ENCODE data around the gene HS6ST1. TPM values are rescaled to one million over a fixed set of nuclear protein-coding genes. Genes with fewer than 3 reads are reported as not detected.

The HS6ST1 gene
- total and polyA plus RNA-seq, 2 donors (not counting 3 experiments of a cell fraction or from before 2014, with no cell fraction given): 12.8 to 19.4 TPM

GRCh38 chr2:128241896-128242295, 76.8 kb downstream of the HS6ST1 start:
- Histone ChIP-seq H2AFZ (ENCODE audit: low read depth, low read length) (no peak overlapping the region), H3K9me3 (replicated peaks; ENCODE audit: control insufficient read depth, insufficient read depth, low read length) (no peaks in the 10 kb centered on the region), H3K36me3 (ENCODE audit: control insufficient read depth in 2 of 2, extremely low read depth in 1 of 2, insufficient read depth in 2 of 2, low read length in 2 of 2) (no peaks in the 10 kb centered on the region), H3K9ac (replicated peaks; ENCODE audit: extremely low read depth, insufficient read depth, low read length) (no peak overlapping the region), H3K9me1 (replicated peaks; ENCODE audit: control insufficient read depth, extremely low read depth, insufficient read depth, low read length) (no peaks in the 10 kb centered on the region), H3K27me3 (ENCODE audit: control insufficient read depth in 2 of 2, insufficient read depth in 2 of 2, low read length in 2 of 2) (peaks cover 2 to 8% of the 10 kb centered on the region in 2 experiments), H3K79me2 (ENCODE audit: control insufficient read depth, insufficient read depth, low read length) (no peaks in the 10 kb centered on the region), H3K4me2 (ENCODE audit: insufficient read depth, low read length) (no peak overlapping the region), H3K4me3 (replicated peaks in 1 of 3; ENCODE audit: insufficient read depth in 1 of 3, low read depth in 1 of 3, low read length in 3 of 3) (no peak overlapping the region), H3K27ac (ENCODE audit: insufficient read depth, low read depth, low read length) (no peak overlapping the region), H4K20me1 (replicated peaks; ENCODE audit: control insufficient read depth, extremely low read depth, insufficient read depth, low read length) (no peaks in the 10 kb centered on the region), H3K4me1 (ENCODE audit: control insufficient read depth, extremely low read depth, insufficient read depth, low read length) (peaks cover under 1% of the 10 kb centered on the region)
- CTCF ChIA-PET: interaction anchor here (1.3 kb wide), 1 partner anchor 9 kb away, joined by 3 read pairs; no protein-coding TSS in a partner anchor
- TF ChIP-seq POLR2AphosphoS5 (IDR thresholded peaks at IDR 0.05; ENCODE audit: insufficient read depth, low read depth, low read length) (no peak), JUN (IDR thresholded peaks at IDR 0.05; ENCODE audit: borderline replicate concordance, insufficient read depth, insufficient read length, low read depth) (no peak), FOS (IDR thresholded peaks at IDR 0.05; ENCODE audit: borderline replicate concordance, insufficient read depth, low read length) (no peak), POLR2A (IDR thresholded peaks at IDR 0.05; ENCODE audit: low read depth, low read length) (no peak), GATA2 (IDR thresholded peaks at IDR 0.05; ENCODE audit: insufficient read depth, insufficient read length, low read depth, low read length) (no peak), MYC (IDR thresholded peaks at IDR 0.05; ENCODE audit: low read depth, low read length) (no peak)
- POLR2A ChIA-PET: no interaction called here
- no peak for DNase-seq (ENCODE audit: low read depth, low spot score)
- no TSS peak for BruUV-seq (replicated peaks)
- FAIRE-seq: no peak
- intact Hi-C loops (cut with micrococcal nuclease): no loop called here
- dilution Hi-C loops (cut with MboI; ENCODE audit: extremely low pct_ligation_motif_present, low sequenced_read_pairs): no loop called here

- dilution Hi-C loops (cut with MboI; ENCODE audit: extremely low pct_ligation_motif_present, low sequenced_read_pairs): no loop called here
- ChIA-PET CTCF (interaction anchor here (1.3 to 6.0 kb wide), 2 partner anchors 58 to 61 kb away, joined by 3 to 66 read pairs; no protein-coding TSS in a partner anchor), POLR2A (no interaction called here)
- Histone ChIP-seq H3K9me3 (replicated peaks; ENCODE audit: control insufficient read depth, insufficient read depth, low read length) (no peaks in the 10 kb centered on the region), H3K27me3 (ENCODE audit: control insufficient read depth in 2 of 2, insufficient read depth in 2 of 2, low read length in 2 of 2) (peaks cover 2 to 7% of the 10 kb centered on the region in 2 experiments), H3K9me1 (replicated peaks; ENCODE audit: control insufficient read depth, extremely low read depth, insufficient read depth, low read length) (no peaks in the 10 kb centered on the region), H3K79me2 (ENCODE audit: control insufficient read depth, insufficient read depth, low read length) (no peaks in the 10 kb centered on the region), H3K36me3 (ENCODE audit: control insufficient read depth in 2 of 2, extremely low read depth in 1 of 2, insufficient read depth in 2 of 2, low read length in 2 of 2) (no peaks in the 10 kb centered on the region), H4K20me1 (replicated peaks; ENCODE audit: control insufficient read depth, extremely low read depth, insufficient read depth, low read length) (no peaks in the 10 kb centered on the region), H3K4me2 (ENCODE audit: insufficient read depth, low read length) (no peak overlapping the region), H3K27ac (ENCODE audit: insufficient read depth, low read depth, low read length) (no peak overlapping the region), H3K9ac (replicated peaks; ENCODE audit: extremely low read depth, insufficient read depth, low read length) (no peak overlapping the region), H2AFZ (ENCODE audit: low read depth, low read length) (no peak overlapping the region), H3K4me3 (replicated peaks in 1 of 3; ENCODE audit: insufficient read depth in 1 of 3, low read depth in 1 of 3, low read length in 3 of 3) (no peak overlapping the region), H3K4me1 (ENCODE audit: control insufficient read depth, extremely low read depth, insufficient read depth, low read length) (peaks cover 4% of the 10 kb centered on the region)
- TF ChIP-seq MYC (IDR thresholded peaks at IDR 0.05; ENCODE audit: low read depth, low read length): no peak
- TF ChIP-seq POLR2AphosphoS5 (IDR thresholded peaks at IDR 0.05; ENCODE audit: insufficient read depth, low read depth, low read length): no peak
- TF ChIP-seq CTCF (IDR thresholded peaks at IDR 0.05; ENCODE audit: extremely low read depth in 1 of 2, insufficient read depth in 1 of 2, low read depth in 1 of 2, low read length in 2 of 2): no peak
- TF ChIP-seq JUN (IDR thresholded peaks at IDR 0.05; ENCODE audit: borderline replicate concordance, insufficient read depth, insufficient read length, low read depth): no peak
- no peak for TF ChIP-seq GATA2 (IDR thresholded peaks at IDR 0.05; ENCODE audit: insufficient read depth, insufficient read length, low read depth, low read length)
- no peak for TF ChIP-seq EZH2 (IDR thresholded peaks at IDR 0.05; ENCODE audit: borderline replicate concordance, low read depth, low read length, severe bottlenecking)
- TF ChIP-seq MAX (IDR thresholded peaks at IDR 0.05; ENCODE audit: insufficient read depth, insufficient read length): no peak
- TF ChIP-seq FOS (IDR thresholded peaks at IDR 0.05; ENCODE audit: borderline replicate concordance, insufficient read depth, low read length): no peak
- no peak for TF ChIP-seq POLR2A (IDR thresholded peaks at IDR 0.05; ENCODE audit: low read depth, low read length)
- no peak for FAIRE-seq
- intact Hi-C loops (cut with micrococcal nuclease): no loop called here
- BruUV-seq (replicated peaks): no TSS peak
- no peak for DNase-seq (ENCODE audit: low read depth, low spot score)
Measured at GRCh38 chr2:128237911-128238697, 80.6 kb downstream of the HS6ST1 start.
